GM12878 (cell line): ENCODE results near the gene PIGB.

Experiments
- GABPA ChIP-seq: IDR thresholded peaks from 2 replicates; pipeline ENCODE4 v1.6.1; 2014; ENCODE audit warnings: antibody characterized with exemption, low read depth, mild to moderate bottlenecking, inconsistent platforms
- IKZF1 ChIP-seq: fragments of 450-650 bp; conservative IDR thresholded peaks from 2 replicates; pipeline ENCODE4 v1.6.1; 2017; ENCODE audit warnings: antibody characterized with exemption, mild to moderate bottlenecking
- NFIC ChIP-seq: IDR thresholded peaks from 2 replicates; pipeline ENCODE4 v1.6.1; 2012; ENCODE audit warnings: low read depth, mild to moderate bottlenecking, inconsistent platforms, low read length, moderate library complexity
- PKNOX1 ChIP-seq: fragments of 450-650 bp; IDR thresholded peaks from 2 replicates; pipeline ENCODE4 v1.6.1; 2016; ENCODE audit warnings: mild to moderate bottlenecking
- PRDM15 ChIP-seq: fragments of 450-650 bp; formaldehyde crosslinking; IDR thresholded peaks from 2 replicates; pipeline ENCODE4 v1.4.0; 2020; ENCODE audit warnings: mild to moderate bottlenecking, moderate library complexity
- SIX5 ChIP-seq: IDR thresholded peaks from 2 replicates; pipeline ENCODE4 v1.6.1; 2011; ENCODE audit warnings: mild to moderate bottlenecking, low read depth, low read length, moderate library complexity; ENCODE audit not compliant: severe bottlenecking
- SPI1 ChIP-seq: IDR thresholded peaks from 2 replicates; pipeline ENCODE4 v1.6.1; 2011; ENCODE audit warnings: low read depth, mild to moderate bottlenecking, low read length, moderate library complexity, borderline replicate concordance; ENCODE audit not compliant: insufficient read depth

- no peak for TF ChIP-seq SIX5
- no peak for TF ChIP-seq SPI1
- no peak for TF ChIP-seq GABPA
- TF ChIP-seq PRDM15, result no peak
- TF ChIP-seq NFIC, result no peak
- no peak for TF ChIP-seq PKNOX1
- TF ChIP-seq IKZF1, result no peak
Observed at GRCh38 chr15:55270291-55270690, 48.7 kb upstream of the PIGB start.
